GM12891 (cell line): ENCODE measurements around the gene DUSP7.

Experiments used
- POLR2A ChIP-seq: IDR thresholded peaks from 2 replicates; pipeline ENCODE4 v1.6.1; 2011; ENCODE audit warnings: low read depth, low read length, control low read depth
- POLR2AphosphoS5 ChIP-seq: IDR thresholded peaks from 2 replicates; pipeline ENCODE4 v1.6.1; 2011; ENCODE audit warnings: low read depth, low read length, control low read depth
- SPI1 ChIP-seq: IDR thresholded peaks from 2 replicates; pipeline ENCODE4 v1.6.1; 2011; ENCODE audit warnings: low read depth, low read length, control low read depth
- TAF1 ChIP-seq: IDR thresholded peaks from 2 replicates; pipeline ENCODE4 v1.6.1; 2011; ENCODE audit warnings: low read depth, low read length, control low read depth

DNA sequence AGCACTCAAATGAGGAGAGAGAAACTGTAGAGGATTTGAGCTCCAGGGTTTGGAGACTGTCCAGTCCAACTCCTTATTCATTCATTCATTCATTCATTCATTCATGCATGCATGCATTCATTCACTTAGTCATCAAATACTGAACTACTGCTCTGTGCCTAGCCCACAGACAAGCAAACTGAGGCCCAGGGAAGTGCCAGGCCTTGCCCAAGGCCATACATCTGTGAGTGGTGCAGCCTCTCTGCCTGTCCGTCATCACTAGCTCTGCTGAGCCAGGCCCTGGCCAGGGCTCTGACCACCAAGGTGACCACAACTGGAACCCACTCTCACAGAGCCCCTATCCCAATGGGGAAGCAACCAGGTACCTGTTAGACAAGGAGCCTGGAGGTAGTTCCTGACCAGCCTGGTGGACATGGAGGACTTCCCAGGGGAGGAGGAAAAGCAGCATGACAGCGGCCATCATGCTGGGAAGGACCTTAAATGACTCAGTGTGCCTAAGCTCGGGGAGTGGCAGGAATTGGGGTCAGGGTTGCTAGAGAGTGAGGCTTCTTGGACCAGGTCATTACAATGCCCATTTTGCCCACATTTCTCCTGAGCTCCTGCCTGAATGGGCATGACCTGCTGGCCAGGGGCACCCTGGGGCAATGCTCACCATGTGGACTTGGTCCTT, 33.1 kb downstream of the DUSP7 start:
- TF ChIP-seq POLR2A (no peak), TAF1 (no peak), POLR2AphosphoS5 (no peak), SPI1 (no peak)
